ENCODE results near the gene GRIPAP1.

GRIPAP1 gene

GRCh38 chrX:48958635-48959094, 43.4 kb downstream of the GRIPAP1 start:
- peak; percentile 64 for DNase-seq (ENCODE audit: low read depth)

DNA sequence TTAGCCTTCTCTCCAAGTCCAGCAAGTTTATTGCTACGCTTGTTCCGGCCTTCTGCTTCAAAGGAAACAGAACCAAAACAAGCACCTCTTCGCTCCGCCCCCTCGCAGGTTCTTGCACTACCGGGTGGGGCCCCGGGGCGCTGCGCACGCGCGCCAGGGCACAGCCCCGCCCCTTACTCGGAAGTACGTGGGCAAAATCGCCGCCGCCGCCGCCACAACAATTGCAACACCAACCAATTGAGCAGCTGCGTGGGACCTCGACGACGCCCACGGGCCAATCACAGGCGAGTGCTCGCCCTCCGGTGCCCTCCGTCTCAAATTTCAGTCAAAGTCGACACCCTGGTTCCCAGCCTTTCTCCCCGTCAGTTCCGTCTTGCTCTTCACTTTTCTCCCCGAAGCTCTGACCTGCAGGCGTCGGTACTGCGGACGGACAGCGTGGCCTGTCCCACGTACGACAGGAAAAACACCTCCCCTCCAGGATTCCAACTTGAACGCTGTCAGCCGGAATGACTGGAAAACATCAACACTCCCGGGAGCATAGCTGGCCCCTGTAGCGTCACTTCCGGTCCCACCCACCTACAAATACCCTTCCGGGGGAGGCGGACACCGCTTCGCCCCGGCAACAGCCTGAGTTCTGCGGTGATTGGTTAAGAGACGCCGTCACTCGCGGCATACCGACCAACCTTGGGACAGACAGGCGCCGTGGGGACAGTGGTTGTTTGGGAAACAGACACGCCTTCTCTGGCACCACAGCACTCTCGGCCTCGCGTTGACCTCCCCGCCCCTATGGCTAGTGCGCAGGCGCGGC, 44.0 kb downstream of the GRIPAP1 start:
- peak; percentile 97 for DNase-seq (ENCODE audit: low read depth)

- DNase-seq (ENCODE audit: low read depth), result peak; percentile 52
These were observed 44.6 kb downstream of the GRIPAP1 start, which contains the start of gene OTUD5 for GRCh38 chrX:48957477-48957826. OTUD5 (minus strand) TSS chrX:48957607; CDS start chrX:48957570, 37 bp downstream.

- DNase-seq (ENCODE audit: low read depth), result peak; percentile 25
These were observed 45.2 kb downstream of the GRIPAP1 start for GRCh38 chrX:48956728-48957414.

DNA sequence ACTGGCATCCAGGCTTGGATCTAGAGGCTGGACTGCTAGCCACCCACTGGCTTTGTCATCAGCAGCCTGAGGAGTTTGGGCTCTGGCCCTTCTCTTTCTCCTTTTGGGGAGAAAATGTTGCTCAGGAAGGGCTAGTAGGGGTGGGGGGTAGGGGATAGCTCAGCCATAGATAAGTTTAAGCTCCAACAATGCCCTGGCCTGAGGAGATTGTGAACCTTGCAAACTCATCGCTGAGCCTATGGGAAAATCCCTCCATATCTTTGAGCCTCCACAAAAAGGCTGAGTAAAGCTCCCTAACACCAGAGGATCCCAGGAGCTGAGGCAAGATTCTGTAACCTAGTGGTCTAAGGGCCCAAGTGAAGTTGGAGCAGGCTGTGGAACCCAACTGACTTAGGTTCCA, 53.5 kb downstream of the GRIPAP1 start:
- no peak for DNase-seq (ENCODE audit: low read depth)

DNA sequence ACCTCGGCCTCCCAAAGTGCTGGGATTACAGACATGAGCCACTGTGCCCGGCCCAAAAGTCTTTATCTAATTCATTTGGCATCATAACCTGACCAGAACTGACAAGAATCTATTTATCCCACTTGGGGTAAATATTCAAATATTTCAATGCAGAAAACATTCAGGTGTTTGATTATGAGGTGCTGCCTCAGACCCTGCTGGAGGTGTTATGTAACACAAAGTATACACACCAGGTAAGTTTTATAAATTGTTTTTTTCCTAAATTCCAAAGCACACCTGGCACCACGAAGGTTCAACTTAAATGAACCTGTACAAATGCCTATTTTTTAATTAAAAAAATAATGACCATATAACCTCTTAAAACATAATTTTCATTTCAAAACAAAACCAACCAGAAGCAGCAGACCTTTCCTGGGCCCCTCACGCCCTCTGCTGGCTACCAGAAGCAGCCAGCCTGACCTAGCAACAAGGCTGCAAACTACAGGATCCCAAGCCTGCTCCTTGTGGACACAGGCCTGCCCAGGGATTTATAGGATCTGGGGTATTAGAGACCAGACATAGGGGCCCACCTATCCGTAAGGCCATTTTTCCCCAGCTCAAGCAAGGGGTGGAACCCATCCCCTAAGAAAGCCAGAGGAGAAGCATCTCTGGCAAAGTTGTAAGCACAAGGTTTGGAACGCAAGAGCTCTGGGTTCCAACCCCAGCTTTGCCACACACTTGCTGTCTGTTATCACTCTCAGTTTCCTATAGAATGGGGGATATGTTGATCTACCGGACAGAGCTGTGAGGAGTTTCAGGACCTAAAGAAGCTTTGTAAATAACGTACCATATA, 56.3 kb downstream of the GRIPAP1 start:
- peak; percentile 57 for DNase-seq (ENCODE audit: low read depth)

- DNase-seq (ENCODE audit: low read depth), result no peak
These were observed 59.2 kb downstream of the GRIPAP1 start for GRCh38 chrX:48942895-48943294.

DNA sequence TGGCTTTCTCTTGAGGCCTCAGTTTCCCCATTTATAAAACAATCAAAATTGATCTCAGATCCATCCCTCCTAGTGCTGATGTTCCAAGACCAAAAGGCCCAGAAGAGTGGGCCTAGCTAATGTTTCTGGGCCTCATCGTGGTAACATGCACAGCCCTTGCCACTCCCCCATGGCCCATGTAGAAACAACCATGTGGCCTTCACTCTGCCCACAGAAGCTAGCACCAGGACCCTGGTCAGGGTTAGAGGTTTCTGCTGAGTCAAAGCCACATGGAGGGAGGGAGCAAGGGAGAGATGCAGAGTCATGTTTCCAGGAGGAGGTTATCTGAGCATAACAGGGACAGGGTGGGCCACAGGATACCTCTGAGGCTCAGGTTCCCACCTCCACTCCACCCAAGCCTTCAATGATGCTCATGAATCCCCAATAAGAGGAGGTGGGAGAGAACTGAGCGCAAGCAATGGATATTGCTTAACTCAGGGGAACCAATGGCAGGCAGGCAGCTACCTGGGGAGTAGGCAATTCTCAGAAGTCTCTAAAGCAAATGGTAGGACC, 61.6 kb downstream of the GRIPAP1 start:
- DNase-seq (ENCODE audit: low read depth), result no peak

DNA sequence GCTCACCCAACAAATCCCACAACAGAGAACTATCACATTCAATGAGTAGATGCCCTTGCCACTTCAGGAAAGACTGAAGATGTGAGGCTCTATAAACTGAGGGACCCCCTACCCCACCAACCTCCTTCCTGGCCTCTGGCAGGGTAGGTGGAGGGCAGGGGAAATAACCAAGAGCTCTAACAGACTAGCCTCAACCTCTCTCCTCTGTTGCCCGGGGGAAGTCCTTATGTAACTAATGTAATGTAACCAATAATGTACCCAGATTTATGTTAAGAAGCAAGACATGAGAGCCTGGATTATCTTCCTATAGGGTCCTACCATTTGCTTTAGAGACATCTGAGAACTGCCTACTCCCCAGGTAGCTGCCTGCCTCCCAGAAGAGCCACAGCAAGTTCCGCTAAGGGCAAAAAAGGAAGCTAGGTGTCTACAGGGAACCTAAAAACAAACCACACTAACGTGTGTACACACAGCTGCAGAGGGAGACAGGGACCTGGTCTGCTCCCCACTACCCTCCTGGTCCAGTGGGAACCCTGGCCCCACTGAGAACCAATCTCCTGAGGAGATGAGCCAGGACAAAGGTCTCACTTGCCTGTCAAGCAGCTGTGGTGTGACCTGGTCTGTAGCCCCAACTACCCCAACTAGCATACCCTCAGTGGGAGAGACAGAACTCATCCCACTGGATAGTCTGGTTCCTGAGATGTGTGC, 62.4 kb downstream of the GRIPAP1 start:
- DNase-seq (ENCODE audit: low read depth), result no peak

DNA sequence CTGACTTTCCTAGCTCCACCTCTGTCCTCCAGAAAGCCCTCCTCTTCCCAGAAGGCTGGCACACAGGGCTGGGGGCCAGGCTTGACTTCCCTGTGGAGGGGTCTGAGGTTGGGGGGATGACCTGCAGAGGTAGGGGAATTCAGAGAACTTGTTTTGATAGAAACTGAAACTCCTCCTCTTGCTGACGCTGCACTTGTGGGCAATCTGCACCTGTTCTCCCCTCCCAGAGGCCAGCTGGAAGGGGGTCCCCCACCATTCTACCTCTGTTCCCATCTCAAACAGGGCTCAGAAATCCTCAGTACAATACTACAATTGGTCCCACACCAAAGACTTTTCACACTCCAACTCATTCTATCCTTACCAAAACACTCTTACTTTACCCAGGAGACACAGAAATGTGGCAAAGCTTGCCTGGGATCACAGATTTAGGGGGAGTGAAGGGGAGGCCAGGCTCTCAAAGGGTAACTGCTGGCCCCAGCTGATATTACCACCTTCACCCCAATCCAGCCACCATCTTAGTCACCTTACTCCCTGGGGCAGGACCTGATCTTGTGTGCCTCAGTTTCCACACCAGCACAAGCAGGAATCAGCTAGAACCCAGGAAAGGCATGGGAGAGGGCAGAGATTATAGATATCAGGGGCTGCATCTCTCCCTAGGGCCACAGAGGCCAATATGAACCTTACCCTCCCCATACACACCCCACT, 63.2 kb downstream of the GRIPAP1 start:
- DNase-seq (ENCODE audit: low read depth), result no peak

DNA sequence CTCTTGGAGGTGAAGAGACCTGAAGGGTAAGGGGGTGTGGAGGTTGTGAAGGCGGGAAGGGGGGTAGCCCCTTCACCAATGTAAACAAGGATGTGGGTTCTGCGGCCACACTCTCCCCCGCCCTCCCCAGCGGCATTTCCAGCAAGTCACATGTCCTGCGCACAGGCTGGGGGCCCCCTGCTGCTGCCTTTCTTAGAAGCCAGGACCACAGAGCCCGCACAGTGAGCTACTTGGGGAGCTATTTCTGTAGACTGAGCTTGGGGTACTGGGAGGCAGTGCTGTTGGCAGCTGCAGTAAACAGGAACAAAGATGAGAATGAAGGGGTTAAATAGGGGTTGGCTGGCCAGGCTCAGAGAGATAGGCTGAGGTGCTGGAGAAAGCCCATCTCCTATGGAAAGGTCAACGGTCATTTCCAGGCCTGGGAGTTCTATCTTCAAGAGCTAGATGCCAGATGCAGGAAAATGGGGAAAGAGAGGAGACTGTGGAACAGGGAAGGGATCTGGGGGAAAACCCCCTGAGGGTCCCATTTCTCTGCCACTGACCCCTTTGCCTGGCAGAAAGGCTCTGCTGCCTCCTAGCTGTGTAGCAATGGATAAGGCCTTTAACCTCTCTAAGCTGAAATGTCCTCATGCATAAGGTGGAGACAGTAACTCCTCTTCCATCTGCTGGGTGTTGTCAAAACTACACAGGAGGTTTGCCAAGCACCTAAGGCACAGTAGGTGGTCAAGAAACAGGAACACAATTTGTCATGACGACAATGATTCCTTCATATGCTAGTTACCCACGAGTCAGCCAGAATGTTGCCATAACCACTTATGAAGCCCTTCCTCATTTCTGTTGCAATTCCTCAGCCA, 64.8 kb downstream of the GRIPAP1 start:
- peak; percentile 69 for DNase-seq (ENCODE audit: low read depth)

DNA sequence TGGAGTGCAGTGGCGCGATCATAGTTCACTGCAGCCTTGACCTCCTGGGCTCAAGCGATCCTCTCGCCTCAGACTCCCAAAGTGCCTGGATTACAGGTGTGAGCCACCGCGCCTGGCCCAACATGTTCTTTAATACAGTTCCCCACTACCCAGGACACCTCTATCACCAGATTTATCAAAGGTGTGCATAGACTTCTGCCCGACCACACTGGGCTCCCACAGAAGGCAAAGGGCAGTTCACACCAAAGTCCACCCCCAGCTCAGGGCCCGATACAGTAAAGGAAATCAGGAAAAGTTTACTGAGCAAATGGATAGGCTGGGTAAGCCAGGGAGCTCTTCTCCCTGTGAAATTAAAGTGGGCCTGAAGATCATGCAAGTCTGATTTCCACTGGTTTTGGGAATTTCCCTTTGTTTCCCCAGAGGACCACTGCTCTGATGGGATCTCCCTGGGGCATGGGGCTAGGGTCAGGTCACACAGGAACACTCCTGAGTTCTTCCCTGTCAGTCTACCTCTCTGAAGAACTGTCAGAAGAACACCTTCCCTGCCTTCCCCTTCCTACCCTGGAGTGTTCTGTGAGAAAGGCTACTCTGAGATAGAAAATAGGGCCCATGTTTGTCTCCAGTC, 65.5 kb downstream of the GRIPAP1 start:
- no peak for DNase-seq (ENCODE audit: low read depth)

DNA sequence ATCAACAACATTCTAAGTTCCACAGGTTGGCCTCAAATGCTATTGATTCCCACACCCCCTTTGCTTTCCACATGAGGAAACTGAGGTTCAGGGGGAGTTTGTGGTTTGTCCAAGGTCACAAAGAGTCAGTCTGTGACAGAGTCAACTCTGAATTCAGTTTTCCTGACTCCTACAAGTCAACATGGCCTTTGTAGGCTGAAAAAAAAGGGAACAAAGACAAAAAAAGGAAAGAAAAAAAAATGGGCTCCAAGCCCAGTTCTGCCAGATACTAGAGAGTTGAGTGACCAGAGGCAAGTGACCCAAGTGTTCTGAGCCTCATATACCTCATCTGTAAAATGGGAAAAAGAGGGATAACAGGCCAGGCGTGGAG, 66.8 kb downstream of the GRIPAP1 start:
- DNase-seq (ENCODE audit: low read depth), result no peak

DNA sequence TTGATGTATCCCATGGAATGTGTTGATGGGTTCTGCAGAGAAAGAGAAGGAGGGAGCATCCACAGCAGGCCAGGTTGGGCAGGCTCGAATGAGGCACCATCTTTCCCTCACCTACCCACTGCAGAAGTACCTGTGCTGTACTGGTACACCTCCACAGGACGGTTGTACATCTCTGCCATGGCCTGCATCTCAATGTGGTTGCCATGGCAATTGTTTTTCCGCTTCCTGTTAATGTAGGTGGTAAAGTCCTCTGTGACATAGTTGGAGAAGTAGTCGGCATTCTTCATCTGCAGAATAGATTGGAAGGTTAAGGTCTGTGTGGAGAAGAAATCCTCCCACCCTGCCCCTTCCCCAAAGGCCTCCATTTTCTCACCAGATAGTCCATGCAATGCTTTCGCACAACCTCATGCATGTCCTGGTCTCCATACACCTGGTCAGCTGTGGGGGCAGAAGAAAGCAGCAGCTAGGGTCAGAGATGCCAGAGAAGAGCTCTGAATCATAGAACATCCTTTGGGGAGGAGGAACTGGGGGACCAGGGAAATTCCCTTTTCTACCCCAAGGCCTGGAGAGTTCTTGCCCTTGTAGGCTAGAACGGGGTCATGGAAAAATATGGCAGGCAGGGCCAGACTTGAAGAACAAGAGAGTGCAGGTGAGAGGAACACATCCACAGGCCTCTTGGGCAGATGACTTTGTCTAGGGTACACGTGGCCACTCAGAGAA, 67.3 kb downstream of the GRIPAP1 start:
- DNase-seq (ENCODE audit: low read depth), result no peak

DNA sequence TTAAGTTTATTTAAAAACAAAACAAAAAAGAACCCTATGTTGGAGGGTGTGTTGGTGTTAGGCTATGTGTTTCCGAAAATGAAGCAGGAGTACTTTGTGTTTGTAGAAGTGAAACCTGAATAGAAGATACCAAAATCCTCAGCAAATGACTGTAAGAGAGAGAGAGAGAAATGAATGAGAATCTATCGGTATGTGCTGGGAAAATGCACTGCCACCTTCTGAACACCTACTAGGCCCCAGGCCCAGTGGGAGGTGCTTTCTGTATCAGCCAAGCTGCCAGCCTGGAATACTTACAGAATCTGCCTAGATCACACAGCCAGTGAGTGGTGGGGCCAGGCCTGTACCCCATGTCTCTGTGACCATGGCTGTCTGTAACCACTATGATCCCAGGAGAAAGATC, 68.3 kb downstream of the GRIPAP1 start:
- DNase-seq (ENCODE audit: low read depth), result no peak

DNA sequence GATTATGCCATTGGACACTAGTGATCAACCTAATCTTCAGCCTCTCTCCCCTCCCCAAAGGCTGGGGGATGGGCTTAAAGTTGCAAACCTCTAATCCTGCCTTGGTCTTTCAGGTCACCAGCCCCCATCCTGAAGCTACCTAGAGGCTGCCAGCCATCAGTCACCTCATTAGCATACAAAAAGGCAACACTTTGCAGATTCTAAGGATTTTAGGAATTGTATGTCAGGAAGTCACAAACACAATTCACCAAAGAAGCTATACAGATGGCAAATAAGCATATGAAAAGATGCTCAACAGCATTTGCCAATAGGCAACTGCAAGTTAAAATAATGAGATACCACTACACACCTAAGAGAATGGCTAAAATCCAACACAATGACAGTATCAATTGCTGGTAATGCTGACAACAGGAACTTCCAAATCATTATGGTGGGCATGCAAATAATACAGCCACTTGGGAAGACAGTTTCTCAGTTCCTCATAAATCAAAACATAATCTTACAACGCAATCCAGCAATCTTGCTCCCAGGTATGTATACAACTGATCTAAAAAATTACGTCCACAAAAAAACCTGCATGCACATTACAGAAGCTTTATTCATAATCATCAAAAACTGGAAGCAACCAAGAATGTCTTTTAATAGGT, 74.2 kb downstream of the GRIPAP1 start:
- no peak for DNase-seq (ENCODE audit: low read depth)

DNA sequence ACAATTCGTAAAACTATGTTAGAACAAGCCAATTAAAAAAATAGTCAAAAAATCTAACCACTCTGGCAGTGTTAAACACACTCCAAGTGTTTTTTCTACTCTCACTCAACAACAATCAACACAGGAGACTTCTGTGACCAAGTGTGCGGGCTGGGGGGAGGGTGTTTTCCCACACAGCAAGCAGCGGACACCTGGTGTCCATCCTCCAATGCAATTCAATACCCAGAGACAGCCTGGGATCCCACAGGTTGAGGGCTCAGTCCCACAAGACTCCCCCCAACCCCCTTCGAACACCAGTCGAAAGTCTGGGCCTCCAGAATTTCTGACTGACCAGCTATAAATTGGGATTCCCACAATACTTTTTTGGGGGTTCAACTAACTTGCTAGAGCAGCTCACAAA, 74.9 kb downstream of the GRIPAP1 start:
- DNase-seq (ENCODE audit: low read depth), result no peak

DNA sequence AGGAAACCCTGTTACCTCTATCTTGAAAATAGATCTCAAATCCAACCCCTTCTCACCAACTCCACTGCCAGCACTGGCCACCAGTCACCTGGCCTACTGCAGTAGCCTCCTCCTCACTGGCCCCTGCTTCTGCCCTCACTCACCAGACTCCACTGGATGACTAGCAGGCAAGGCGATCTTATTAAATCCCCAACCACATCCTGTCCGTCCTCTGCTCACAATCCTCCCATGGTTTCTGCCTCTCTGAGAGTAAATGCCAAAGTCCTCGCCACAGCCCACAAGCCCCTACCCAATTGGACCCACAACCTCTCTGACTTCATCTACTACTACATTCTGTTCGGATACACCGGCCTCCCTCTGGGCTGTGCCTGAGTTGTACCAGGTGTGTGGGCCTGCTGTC, 77.8 kb downstream of the GRIPAP1 start:
- no peak for DNase-seq (ENCODE audit: low read depth)
